Testis (tissue), 2 donors: ENCODE measurements around the gene HMGCS2.

Experiments
- POLR2A ChIP-seq: fragments of 450-650 bp; IDR thresholded peaks from one replicate; pipeline ENCODE4 v1.6.1; 2017; ENCODE audit warnings: antibody characterized with exemption, mild to moderate bottlenecking, moderate library complexity
- TF ChIP-seq, protein P1 (sequence below), 3 experiments: fragments of 450-650 bp in 2 of 3; fragments of 200-600 bp in 1 of 3; sonication (generic) in 1 of 3; IDR thresholded peaks; one replicate each; pipeline ENCODE4 v1.5.1; 2016 to 2019; ENCODE audit warnings: antibody characterized with exemption in 3 of 3, mild to moderate bottlenecking in 2 of 3, moderate library complexity in 1 of 3

- TF ChIP-seq, protein P1, sequence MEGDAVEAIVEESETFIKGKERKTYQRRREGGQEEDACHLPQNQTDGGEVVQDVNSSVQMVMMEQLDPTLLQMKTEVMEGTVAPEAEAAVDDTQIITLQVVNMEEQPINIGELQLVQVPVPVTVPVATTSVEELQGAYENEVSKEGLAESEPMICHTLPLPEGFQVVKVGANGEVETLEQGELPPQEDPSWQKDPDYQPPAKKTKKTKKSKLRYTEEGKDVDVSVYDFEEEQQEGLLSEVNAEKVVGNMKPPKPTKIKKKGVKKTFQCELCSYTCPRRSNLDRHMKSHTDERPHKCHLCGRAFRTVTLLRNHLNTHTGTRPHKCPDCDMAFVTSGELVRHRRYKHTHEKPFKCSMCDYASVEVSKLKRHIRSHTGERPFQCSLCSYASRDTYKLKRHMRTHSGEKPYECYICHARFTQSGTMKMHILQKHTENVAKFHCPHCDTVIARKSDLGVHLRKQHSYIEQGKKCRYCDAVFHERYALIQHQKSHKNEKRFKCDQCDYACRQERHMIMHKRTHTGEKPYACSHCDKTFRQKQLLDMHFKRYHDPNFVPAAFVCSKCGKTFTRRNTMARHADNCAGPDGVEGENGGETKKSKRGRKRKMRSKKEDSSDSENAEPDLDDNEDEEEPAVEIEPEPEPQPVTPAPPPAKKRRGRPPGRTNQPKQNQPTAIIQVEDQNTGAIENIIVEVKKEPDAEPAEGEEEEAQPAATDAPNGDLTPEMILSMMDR (IDR thresholded peaks at IDR 0.05), result no peak
- no peak for TF ChIP-seq POLR2A
These were observed 2.3 kb upstream of the HMGCS2 start for GRCh38 chr1:119771016-119771415.
